Thyroid gland (tissue), 4 donors: ENCODE data around the gene ERG. TPM values are rescaled to one million over a fixed set of nuclear protein-coding genes. Genes with fewer than 3 reads are reported as not detected.

Experiments
- DNase-seq, 2 donors: peaks; one replicate each; pipeline ENCODE4 v3.0.0-alpha.2; 2019
- H3K27ac ChIP-seq, 3 donors: fragments of 200-600 bp; sonication (generic); 1 replicate in 2 of 3; 2 replicates in 1 of 3; pipeline ENCODE4 v1.5.1; 2016 to 2019; ENCODE audit warnings: mild to moderate bottlenecking in 1 of 3, moderate library complexity in 1 of 3
- H3K27me3 ChIP-seq: fragments of 200-600 bp; sonication (generic); one replicate; pipeline ENCODE4 v1.5.1; 2019
- H3K36me3 ChIP-seq, 2 donors: fragments of 200-600 bp; sonication (generic); one replicate each; pipeline ENCODE4 v1.5.1; 2016 to 2019
- H3K4me1 ChIP-seq, 2 donors: fragments of 200-600 bp; sonication (generic); one replicate each; pipeline ENCODE4 v1.5.1; 2017 to 2019
- H3K4me3 ChIP-seq, 3 donors: fragments of 200-600 bp; sonication (generic); replicated peaks in 1 of 3; 1 replicate in 2 of 3; 2 replicates in 1 of 3; pipeline ENCODE4 v1.5.1; 2016; ENCODE audit warnings: mild to moderate bottlenecking in 1 of 3
- H3K9me3 ChIP-seq: fragments of 200-600 bp; sonication (generic); one replicate; pipeline ENCODE4 v1.5.1; 2017
- POLR2A ChIP-seq, 2 donors: fragments of 450-650 bp; IDR thresholded peaks; one replicate each; pipeline ENCODE4 v1.6.1; 2017; ENCODE audit warnings: antibody characterized with exemption in 2 of 2, mild to moderate bottlenecking in 2 of 2, moderate library complexity in 1 of 2
- WGBS, 2 donors: methylation state at CpG; one replicate each; pipeline ENCODE4 v1.1.5; 2017; 5-methylcytosine and 5-hydroxymethylcytosine counted together
- intact Hi-C: fragments of 100-400 bp; cut with DNase I; formaldehyde crosslinking; loops from one replicate; pipeline ENCODE4 v1.15.1; 2023
- total RNA-seq, 4 donors: library from RNA; depleted of rRNA; stranded (reverse); fragments of >200 nt; gene quantifications; one replicate each; pipeline ENCODE4 v1.2.3, GENCODE V29; 2016
- TF ChIP-seq, protein P1 (sequence below), 6 experiments: fragments of 200-600 bp in 3 of 6; fragments of 450-650 bp in 3 of 6; sonication (generic) in 3 of 6; IDR thresholded peaks; one replicate each; pipeline ENCODE4 v1.5.1; 2016 to 2019; ENCODE audit warnings: antibody characterized with exemption in 6 of 6, mild to moderate bottlenecking in 2 of 6, inconsistent platforms in 1 of 6, moderate library complexity in 1 of 6

The ERG gene
- total RNA-seq, 4 donors from 2014 or later: 9.9 to 25.1 (median 18.2) TPM

DNA sequence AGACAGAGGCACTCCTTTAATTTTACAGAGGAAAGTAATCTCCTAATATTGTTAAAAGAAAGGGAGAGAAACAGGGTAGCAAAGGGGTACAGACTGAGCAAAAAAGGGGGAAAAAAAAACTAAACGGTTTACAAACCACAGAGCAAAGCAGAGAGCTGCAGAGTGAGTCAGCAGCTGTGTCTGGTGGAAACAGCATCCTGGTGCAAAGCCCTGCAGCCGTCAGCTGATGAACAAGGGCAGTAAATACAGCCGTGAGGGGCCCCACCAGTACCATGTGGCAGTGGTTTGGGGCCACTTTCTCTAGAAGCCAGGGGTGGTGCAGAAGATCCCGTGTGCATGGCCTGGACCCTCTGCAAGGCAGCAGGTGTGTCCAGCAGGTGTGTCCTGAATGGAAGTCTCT is 111.3 kb downstream of the ERG start:
- 61 to 68% methylated on average over 4 of the region's 4 CpGs for WGBS, 2 donors
- no peak overlapping the region for H3K27ac ChIP-seq
- intact Hi-C loops: no loop called here
- no peak overlapping the region for H3K4me3 ChIP-seq
- no peaks in the 10 kb centered on the region for H3K9me3 ChIP-seq
- DNase-seq: no peak
- TF ChIP-seq POLR2A (IDR thresholded peaks at IDR 0.05): no peak
- TF ChIP-seq, protein P1, sequence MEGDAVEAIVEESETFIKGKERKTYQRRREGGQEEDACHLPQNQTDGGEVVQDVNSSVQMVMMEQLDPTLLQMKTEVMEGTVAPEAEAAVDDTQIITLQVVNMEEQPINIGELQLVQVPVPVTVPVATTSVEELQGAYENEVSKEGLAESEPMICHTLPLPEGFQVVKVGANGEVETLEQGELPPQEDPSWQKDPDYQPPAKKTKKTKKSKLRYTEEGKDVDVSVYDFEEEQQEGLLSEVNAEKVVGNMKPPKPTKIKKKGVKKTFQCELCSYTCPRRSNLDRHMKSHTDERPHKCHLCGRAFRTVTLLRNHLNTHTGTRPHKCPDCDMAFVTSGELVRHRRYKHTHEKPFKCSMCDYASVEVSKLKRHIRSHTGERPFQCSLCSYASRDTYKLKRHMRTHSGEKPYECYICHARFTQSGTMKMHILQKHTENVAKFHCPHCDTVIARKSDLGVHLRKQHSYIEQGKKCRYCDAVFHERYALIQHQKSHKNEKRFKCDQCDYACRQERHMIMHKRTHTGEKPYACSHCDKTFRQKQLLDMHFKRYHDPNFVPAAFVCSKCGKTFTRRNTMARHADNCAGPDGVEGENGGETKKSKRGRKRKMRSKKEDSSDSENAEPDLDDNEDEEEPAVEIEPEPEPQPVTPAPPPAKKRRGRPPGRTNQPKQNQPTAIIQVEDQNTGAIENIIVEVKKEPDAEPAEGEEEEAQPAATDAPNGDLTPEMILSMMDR (IDR thresholded peaks at IDR 0.05): no peak
- H3K27me3 ChIP-seq: no peaks in the 10 kb centered on the region
- no peaks in the 10 kb centered on the region for H3K36me3 ChIP-seq
- H3K4me1 ChIP-seq: no peaks in the 10 kb centered on the region

DNA sequence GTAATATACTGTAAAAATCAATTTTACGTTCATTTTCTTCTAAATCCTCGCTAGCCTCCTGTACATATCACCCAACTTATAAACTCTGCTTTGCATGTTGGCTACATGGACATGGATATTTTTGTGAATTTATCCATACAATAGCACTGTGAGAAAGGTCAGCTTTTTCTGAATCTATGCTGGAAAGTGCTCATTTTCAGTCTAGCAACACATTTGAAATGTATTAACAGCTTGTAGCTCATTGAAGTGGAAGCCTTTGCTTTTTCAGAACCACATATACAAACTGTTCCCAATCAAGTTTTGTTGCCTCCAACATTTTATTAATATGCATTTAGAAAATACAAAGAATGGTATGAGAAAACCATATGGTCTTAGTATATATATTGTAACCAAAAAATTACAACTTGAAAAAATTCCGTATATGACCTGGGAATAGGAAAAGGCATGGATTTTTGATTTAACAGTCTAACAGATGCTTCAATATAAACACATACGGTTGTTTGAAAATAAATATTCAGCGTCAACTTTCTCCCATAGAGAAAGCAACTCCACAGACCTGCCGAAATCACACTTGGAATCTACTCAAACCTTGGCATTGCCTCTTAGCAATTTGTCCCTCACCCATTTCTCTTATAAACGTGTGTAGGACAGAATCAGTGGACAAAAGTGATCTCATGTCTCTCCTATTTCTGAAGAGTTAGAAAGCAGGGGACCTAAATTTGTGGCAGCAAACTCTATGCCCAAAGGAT is 112.7 kb downstream of the ERG start:
- Histone ChIP-seq H3K27me3 (no peaks in the 10 kb centered on the region), H3K36me3 (no peaks in the 10 kb centered on the region), H3K27ac (no peak overlapping the region), H3K9me3 (no peaks in the 10 kb centered on the region), H3K4me3 (no peak overlapping the region), H3K4me1 (no peaks in the 10 kb centered on the region)
- no peak for DNase-seq
- intact Hi-C loops: no loop called here
- WGBS, 2 donors: 91 to 92% methylated on average over 7 of the region's 7 CpGs
- TF ChIP-seq POLR2A (IDR thresholded peaks at IDR 0.05): no peak

DNA sequence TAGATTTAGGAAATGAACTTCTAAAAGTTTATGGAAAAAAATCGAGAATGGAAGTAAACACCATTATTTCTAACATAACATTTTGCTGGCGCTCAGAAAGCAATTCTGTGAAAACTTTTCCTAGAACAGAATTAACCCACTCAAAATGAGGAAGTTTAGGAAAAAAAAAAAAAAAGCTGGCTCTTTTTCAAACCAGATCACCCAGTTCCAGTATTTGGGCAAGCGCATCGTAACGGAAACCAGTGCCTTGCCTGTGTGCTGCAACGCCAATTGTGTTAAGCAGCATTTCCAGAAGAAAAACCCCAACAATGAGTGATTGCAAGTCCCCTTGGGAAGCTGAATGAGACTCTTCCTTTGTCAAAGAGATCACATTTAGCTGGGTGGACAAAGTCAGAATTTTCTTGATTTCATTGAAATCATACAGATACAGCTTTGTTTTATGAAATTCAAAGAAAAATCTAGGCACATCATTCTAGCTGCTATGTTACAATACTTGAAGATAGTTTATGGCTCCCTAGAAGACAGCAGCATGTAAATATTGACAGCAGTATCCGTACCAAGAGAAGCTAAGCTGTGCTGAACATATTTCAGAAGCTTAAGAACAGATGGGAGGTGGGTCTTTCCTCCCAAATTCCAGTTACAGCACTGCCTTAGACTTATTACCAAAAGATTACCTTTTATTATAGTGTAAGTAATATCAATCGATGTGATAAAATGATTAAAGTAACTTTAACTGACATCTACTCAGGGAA is 113.4 kb downstream of the ERG start:
- H3K27ac ChIP-seq: no peak overlapping the region
- WGBS, 2 donors: 62 to 73% methylated on average over 8 of the region's 8 CpGs

DNA sequence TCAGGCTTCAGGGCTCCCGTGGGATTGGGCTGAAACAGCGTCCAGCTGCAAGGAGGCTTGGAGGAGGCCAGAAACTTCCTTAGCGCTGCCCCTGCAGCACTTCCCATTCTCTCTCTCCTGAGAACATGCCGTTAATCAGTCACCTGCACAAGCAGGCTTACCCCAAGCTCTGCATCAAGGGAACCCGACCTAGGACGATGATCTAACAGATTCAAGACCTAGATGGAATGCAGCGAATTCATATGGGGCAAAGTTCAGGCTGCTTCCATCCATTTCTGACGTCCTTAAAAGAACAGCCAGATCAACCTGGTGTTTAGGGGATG is 114.1 kb downstream of the ERG start:
- Histone ChIP-seq H3K4me1 (no peaks in the 10 kb centered on the region), H3K4me3 (no peak overlapping the region), H3K36me3 (no peaks in the 10 kb centered on the region), H3K9me3 (no peaks in the 10 kb centered on the region), H3K27me3 (no peaks in the 10 kb centered on the region), H3K27ac (peak overlapping the region in 1 of 3 donors; percentile 33)
- intact Hi-C loops: no loop called here
- WGBS, 2 donors: 66 to 68% methylated on average over 6 to 8 of the region's 8 CpGs
- no peak for TF ChIP-seq POLR2A (IDR thresholded peaks at IDR 0.05)
- TF ChIP-seq, protein P1 (IDR thresholded peaks at IDR 0.05): no peak
- DNase-seq: no peak

More for the DNA sequence above, 113.4 kb downstream of the ERG start:
- intact Hi-C loops: no loop called here
- no peak for DNase-seq
- no peaks in the 10 kb centered on the region for H3K4me1 ChIP-seq
- TF ChIP-seq POLR2A (IDR thresholded peaks at IDR 0.05): no peak
- TF ChIP-seq, protein P1 (IDR thresholded peaks at IDR 0.05): no peak
- no peaks in the 10 kb centered on the region for H3K9me3 ChIP-seq
- H3K36me3 ChIP-seq: no peaks in the 10 kb centered on the region
- H3K4me3 ChIP-seq: no peak overlapping the region
- no peaks in the 10 kb centered on the region for H3K27me3 ChIP-seq

DNA sequence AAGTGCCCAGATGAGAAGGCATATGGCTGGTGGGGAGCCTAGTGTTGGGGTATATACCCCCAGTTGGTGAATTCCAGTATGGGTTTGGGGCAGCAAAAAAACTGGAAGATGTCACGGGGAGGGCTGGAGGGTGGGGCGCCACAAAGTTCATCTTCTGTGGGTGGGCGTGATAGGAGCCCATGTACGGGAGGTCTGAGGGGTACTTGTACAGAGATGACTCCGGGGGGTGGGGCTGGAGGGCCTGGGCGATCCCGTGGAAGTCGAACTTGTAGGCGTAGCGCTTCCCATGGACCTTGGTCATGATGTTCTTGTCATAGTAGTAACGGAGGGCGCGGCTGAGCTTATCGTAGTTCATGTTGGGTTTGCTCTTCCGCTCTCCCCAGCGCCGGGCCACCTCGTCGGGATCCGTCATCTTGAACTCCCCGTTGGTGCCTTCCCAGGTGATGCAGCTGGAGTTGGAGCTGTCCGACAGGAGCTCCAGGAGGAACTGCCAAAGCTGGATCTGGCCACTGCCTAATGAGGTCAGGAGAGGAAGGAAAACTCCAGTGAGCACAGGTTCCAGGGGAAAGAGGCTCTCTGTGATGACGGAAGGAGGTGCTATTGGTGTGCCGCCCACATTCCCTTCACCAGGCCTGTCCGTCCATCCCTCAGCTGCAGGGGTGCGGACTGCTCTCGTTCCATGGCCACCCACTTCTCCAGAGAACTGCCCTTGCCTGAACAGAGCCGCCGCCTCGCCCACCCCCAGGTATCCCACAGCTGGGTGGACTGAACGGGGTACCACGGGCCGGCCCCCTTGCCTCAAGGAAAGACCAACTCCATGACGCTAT is 114.7 kb downstream of the ERG start:
- no peaks in the 10 kb centered on the region for H3K36me3 ChIP-seq
- no peaks in the 10 kb centered on the region for H3K27me3 ChIP-seq
- no peak for DNase-seq
- TF ChIP-seq POLR2A (IDR thresholded peaks at IDR 0.05): no peak
- TF ChIP-seq, protein P1 (IDR thresholded peaks at IDR 0.05): no peak
- intact Hi-C loops: no loop called here
- no peak overlapping the region for H3K4me3 ChIP-seq
- 89 to 94% methylated on average over 28 to 34 of the region's 34 CpGs for WGBS, 2 donors
- no peaks in the 10 kb centered on the region for H3K4me1 ChIP-seq
- H3K27ac ChIP-seq: peak overlapping the region in 1 of 3 donors; percentile 33
- H3K9me3 ChIP-seq: no peaks in the 10 kb centered on the region
